GM21717 (cell line): ENCODE results near the gene CSNK2A2.

Experiments used
- ATAC-seq: cut with Tn5 transposase; IDR thresholded peaks from one replicate; pipeline ENCODE4 v1.9.1; 2021; ENCODE audit warnings: mild to moderate bottlenecking, moderate library complexity; ENCODE audit not compliant: unreplicated experiment

Gene CSNK2A2

DNA sequence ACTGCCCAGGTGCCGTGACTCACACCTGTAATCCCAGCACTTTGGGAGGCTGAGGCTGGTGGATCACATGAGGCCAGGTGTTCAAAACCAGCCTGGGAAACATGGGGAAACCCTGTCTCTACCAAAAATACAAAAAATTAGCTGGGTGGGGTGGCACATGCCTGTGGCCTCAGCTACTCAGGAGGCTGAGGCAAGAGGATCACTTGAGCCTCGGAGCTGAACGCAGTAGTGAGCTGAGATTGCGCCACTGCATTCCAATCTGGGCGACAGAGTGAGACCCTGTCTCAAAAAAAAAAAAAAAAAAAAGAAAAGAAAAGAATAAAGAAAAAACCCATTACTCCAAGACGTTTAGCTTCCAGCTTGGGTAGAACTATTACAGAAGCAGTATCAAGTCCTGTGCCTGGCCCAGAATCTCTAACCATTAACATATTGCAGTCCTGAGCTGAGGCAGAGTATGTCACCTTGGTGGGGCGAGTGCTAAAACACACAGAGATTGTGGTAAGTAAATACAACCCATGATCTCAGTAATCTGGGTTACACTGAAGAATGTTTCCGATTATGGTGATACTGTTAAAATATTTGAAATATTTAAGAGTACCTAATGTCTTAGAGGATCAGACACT is 45.5 kb downstream of the CSNK2A2 start:
- ATAC-seq = no peak

DNA sequence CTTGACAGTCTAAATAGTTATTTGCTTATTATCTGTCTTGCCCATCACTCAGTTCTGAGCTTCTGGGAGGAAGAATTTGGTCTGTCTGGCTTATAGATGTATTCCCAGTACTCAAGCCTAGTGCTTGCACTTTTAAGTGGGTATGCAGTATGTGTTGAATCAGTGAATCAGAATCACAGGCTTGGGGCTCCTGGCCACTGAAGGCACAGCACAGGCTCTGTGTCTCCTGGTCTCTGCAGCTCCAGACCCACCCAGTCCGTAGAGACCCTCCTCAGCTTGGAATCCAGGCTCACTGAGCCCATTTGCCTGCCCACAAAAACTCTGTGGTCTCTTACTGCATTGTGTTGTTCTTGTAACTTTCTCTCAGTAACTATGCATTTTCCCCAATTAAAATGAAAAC is 49.4 kb downstream of the CSNK2A2 start:
- no peak for ATAC-seq

DNA sequence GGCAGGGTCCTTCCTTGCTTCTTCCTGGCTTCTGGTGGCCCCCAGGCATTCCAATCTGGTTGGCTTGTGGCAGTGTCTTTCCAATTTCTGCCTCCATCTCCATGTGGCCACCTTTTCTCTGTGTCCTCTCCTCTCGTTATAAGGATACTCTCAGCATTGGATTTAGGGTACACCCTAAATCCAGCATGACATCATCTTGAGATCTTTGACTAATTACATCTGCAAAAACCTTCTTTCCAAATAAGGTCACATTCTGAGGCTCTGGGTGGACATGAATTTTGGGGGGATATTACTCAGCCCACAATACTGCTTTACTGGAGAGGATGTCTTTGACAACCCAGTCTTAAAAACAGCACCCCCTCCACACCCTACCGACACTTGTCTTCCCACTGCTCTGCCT is 49.8 kb downstream of the CSNK2A2 start:
- ATAC-seq = no peak

DNA sequence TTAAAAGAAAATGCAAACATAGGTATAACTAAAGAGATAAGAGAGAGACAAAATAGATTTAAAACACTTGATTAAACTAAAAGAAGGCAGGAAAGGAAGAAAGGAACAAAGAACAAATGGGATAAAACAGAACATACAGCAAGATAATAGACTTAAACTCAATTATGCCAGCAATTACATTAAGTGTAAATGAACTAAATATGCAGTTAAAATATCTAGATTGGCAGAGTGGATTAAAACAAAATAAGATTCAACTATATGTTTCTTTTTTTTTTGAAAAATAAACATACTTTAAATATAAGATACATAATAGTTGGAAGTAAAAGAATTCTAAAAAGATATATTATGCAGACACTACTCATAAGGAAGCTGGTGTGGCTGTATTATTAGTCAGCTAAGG is 59.1 kb downstream of the CSNK2A2 start:
- no peak for ATAC-seq

DNA sequence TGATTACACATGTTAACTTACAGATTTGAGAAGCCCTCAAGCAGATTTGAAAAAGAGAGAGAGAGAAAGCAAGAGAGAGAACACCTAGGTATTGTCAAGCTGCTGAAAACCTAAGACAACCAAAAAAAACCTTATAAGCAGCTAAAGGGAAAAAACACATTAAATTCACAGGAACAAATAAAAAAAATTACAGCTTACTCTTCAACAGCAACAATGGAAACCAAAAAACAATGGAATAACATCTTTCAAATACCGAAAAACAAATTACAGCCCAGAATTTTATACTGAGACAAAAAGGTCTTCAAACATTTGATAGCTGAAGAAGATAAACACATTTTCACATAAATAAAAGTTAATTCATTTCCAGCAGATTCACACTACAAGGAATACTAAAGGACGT is 60.3 kb downstream of the CSNK2A2 start:
- no peak for ATAC-seq

- ATAC-seq = peak; percentile 89
Measured at GRCh38 chr16:58129097-58129936, 68.6 kb downstream of the CSNK2A2 start, which contains the start of gene CFAP20. Gene CFAP20, minus strand, starts transcription at chr16:58129381. Its CDS starts 266 bp downstream, at chr16:58129115.

GRCh38 chr16:58128711-58129096 is 69.2 kb downstream of the CSNK2A2 start:
- peak; percentile 8 for ATAC-seq

- ATAC-seq = no peak
Measured at GRCh38 chr16:58128181-58128631, 69.7 kb downstream of the CSNK2A2 start.

DNA sequence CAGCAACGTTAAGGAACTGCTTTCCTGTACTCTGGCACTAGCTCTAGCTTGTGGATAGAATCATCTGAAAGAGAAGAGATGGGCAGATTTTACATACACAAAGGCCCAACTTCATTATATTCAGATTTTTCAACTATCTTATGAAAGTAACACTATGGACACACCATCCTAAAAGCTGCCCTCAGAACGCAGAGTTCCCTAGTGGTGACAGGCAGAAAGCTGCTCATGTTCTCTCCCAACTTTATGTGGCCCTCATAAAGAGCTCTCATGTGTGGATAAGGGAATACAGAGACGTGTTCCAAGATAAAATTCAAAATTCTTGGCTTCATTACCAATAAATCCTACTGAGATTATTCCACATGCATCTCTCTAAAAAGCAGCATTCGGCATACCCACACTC is 70.3 kb downstream of the CSNK2A2 start:
- ATAC-seq = no peak

- ATAC-seq = no peak
Measured at GRCh38 chr16:58127033-58127556, 70.8 kb downstream of the CSNK2A2 start.

DNA sequence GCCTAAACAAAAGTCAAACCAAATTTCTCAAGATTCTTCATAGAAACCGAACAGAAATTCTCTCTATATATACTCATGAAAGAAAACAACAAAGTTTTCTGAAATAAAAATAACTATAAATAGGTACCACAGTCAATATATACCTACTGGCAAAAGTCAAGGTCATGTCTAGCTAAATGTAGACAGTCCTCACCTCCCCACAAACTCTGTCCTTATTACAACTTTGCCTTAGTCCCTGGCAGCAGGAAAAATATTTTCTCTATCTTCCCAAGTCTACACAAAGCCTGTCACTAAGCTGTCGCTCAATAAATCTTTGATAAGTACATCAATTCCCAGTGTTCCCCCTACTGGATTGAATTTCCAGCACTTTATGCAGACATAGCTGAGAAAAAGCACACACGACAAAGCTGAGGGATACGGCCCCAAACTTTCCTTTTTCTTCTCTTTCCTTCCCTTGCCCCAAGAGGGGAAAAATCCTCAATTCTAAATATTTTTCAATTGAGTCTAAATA is 71.4 kb downstream of the CSNK2A2 start:
- ATAC-seq = no peak

GRCh38 chr16:58125781-58126335 is 72.0 kb downstream of the CSNK2A2 start:
- no peak for ATAC-seq

GRCh38 chr16:58125041-58125440 is 72.9 kb downstream of the CSNK2A2 start:
- ATAC-seq = no peak

- no peak for ATAC-seq
Measured at GRCh38 chr16:58124601-58124915, 73.3 kb downstream of the CSNK2A2 start.

DNA sequence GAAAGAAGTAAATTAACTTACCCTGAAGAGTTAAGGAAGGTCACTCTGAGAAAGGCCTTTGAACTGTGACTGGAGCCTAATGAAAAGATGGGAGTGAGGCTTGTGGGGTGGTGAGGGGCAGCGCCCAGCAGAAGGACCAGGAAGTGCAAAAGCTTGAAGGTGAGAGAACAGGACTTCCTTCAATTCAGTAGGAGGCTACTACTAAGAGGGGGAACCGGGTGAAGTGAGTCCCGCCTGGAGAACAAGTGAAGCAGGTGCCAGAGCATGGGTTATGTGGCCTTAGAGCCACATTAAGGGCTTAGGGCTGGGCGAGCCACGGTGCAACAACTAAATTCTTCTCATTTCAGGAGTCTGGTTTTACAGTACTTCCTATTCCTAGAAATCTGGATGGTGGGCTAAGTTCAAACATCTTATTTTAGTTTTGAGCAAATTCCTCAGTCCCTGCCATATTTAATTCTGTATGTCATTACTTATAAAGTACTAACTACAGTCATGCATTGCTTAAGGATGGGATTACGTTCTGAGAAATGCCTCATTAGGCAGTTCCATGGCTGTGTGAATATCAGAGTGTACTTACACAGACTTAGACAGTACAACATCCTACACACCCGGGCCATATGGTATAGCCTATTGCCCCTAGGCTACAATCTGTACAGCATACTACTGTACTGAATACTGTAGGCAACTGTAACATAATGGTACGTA is 73.9 kb downstream of the CSNK2A2 start:
- ATAC-seq = no peak

DNA sequence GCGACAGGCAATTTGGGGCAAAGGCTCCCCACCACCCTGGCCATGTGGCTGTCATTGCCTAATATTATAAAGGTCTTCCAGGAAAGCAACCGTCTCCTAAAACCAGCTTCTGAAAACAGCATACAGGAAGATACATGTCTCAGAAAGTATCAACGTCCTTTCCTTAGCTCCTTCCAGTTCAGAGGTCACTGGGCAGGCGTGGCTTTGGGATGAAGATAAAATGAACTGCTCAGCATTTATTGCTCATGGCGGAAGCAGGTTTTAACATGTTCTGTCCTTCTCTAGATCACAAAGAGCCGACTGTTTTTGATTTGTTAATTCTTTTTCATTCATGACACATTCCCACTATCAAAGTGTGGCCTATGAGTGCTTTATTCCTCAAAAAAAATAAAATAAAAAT is 76.8 kb downstream of the CSNK2A2 start:
- ATAC-seq = no peak

DNA sequence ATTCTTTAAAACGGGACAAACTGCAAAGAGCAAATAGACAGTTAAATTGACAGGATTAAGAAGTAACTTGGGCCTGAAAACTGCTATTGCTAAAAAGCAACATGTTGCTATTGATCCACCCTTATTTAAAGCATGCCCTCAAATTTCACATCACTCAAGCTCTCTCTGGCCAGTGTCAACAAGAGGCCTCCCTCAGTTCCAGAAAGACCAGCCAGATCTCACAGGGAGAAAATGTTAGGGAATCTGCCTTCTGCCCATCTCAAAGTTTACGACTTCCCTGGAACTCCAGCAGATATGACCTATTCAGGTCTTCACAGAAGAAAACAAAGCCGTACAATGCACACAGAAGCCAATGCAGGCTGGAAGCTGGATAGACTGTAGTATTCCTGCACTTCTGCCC is 77.7 kb downstream of the CSNK2A2 start:
- no peak for ATAC-seq

DNA sequence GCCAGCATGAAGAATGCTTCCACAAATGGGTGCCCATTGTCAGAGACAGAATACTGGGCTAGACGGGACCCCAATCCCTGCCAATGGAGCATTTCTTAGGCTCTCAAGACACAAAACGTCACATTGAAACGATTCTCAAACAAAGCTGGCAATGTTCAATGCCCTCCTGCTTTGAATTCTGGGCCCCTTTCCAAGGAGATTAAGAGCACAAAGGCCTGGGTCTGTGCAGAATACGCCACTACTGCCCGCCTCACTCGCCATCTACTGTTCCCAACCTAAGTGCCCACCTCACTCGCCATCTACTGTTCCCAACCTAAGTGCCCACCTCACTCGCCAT is 78.4 kb downstream of the CSNK2A2 start:
- no peak for ATAC-seq

GRCh38 chr16:58118801-58119508 is 79.0 kb downstream of the CSNK2A2 start:
- no peak for ATAC-seq

DNA sequence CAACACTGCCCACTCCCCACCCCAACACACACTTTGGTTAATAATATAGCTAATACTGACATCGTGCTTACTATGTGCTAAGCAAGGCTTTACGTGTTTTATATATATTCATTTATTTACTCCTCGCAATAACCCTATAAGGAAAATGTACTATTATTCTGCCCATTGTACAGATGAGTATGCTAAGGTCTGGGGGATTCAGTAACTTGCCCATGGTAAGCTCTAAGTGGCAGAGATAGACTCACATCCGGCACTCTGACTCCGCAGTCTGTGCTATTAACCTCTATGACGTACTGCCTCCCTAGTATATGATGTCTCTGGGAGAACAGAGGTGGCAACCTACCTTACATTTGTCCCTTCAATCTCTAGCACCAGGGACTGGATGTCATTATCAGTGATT is 81.4 kb downstream of the CSNK2A2 start:
- no peak for ATAC-seq

DNA sequence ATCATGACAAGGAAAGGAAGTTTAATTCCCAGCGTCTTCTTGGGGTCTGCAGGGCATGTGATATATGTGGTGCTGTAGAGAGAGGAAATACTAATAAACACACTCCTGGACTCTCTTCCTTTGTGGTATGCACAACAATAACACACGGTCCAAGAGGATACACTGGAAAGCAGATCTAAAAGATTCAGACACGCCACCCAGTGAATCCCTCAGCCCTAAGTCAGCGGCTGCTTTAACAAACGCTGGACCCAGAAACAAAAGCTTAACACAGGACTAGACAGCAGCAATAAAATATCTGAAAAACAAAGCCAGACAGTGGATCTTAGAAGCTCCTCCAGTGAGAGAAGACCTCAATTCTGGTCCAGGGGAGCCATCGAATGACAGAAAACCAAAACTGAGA is 81.8 kb downstream of the CSNK2A2 start:
- ATAC-seq = no peak
